HG03039 (cell line): ENCODE measurements around the gene DYNC1I1.

Source experiments
- ATAC-seq: cut with Tn5 transposase; IDR thresholded peaks from one replicate; pipeline ENCODE4 v1.9.1; 2021; ENCODE audit warnings: mild to moderate bottlenecking, moderate library complexity; ENCODE audit not compliant: unreplicated experiment

Gene DYNC1I1

DNA sequence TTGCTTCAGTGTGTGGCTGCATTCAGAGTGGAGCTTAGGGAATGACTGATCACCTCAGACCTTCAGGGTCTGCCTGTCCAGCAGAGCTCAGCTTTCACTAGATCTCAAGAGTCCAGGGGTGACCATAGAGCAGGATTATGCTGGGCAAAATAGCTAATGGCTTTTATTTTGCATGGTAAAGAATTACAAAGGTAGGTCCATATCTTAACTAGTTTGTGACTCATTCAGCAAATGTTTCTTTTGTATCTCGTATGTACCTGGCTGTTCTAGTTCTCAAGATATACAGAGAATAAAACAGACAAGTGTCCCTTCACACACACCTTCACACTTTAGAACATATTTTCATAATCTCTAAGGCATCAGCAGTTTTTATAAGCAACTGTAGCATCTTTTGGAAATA lies 180.5 kb downstream of the DYNC1I1 start:
- ATAC-seq: no peak

- ATAC-seq: no peak
Measured at GRCh38 chr7:95955748-95956147, 183.4 kb downstream of the DYNC1I1 start.

DNA sequence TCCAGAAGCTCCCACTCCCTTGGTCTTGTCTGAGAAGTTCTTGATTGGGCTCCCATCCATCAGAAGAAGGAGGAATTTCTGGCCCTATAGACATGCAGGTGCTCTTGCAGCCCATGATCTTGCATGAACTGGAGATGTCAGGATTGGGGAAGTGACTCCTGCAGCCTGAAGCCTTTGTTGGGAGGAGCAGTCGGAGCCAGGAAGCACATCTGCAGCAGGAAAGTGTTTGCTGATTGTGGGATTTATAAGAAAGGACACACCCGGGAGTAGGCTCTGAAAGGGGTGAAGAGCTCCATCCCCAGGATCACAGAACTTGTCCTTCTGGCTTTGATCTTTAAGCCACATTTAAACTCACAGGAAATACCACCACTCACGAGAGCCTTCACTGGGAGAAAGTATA lies 185.2 kb downstream of the DYNC1I1 start:
- ATAC-seq: no peak

DNA sequence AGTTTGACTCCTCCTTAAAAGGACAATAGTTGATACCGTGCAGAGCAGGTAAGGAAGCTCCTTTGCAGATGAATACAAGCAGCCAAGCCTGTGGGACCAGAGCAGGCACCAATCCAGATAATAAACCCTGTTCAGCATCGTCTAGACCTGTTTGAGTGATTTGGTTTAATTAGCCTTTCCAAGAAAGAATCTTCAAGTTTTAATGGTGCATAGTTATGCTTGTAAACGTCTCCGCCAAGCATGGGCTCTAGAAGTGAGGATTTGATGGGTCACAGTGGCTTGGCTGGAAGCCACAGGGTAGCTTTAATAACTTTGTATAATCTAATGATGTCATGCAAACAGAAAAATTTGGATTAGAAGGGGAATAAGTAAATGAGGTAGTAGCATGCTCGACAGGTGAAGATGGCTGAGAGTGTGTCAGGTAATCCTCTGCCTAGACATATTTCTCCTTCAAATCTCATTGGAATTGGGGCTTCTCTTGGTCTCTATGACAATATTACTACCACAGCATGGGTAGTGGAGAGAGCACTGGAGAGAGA lies 188.4 kb downstream of the DYNC1I1 start:
- no peak for ATAC-seq

DNA sequence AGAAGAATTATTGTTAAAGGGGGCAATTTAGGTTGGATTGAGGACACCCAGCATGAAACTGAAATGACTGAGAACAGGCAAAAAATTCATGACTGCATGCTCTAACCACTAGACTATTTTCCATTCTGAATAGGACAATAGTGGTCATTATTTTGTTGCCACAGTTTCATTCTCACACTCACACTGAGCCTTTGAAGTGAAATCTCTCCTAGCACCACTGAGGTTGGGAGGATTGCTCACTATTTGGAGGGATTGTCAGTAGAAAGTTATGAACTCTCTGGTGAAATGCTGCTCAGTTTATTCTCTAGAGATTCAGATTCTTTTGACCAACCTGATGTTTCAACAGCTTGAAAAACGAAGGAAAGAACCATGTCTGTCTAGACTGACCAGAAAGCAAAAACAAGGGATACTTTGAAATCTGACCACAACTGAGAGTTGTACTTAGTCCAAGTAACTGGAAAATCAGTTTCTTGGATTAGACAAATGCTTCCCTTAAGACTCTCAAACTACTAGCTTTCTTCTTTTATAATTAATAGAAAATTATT lies 191.2 kb downstream of the DYNC1I1 start:
- no peak for ATAC-seq

GRCh38 chr7:95971716-95972115 lies 199.4 kb downstream of the DYNC1I1 start:
- no peak for ATAC-seq

GRCh38 chr7:95972523-95972922 lies 200.2 kb downstream of the DYNC1I1 start:
- ATAC-seq: no peak

GRCh38 chr7:95974108-95974507 lies 201.8 kb downstream of the DYNC1I1 start:
- ATAC-seq: no peak

DNA sequence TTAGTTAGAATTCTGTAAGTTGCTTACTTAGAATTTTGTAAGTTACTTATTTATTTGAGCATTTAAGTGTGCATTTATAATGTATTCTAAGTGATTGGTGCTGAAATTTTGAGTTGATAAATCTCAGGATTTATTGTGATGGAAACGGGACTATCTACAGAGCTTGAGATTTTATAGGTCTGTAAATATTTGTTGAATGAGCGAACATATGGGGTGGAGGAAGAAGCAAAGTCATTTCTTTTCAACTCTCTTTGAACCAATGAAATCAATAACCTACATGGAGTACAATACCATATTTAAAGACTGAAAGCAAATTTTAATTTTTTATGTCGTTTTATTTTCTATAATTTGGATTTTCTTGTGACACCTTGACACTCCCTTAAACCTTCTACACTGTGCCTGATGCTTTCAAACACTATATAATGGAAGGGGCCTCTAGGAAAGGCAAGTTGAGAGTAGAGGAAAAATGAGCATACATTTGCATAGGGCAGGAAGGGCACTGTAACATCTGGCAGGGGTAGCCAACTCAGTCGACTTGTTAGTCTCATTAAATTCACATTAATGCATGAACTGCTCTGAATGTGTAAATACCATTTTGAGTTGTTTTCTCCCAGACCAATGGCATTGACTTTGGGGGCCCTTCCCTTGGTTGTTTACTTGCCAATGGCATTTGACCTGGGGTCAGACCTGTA lies 204.2 kb downstream of the DYNC1I1 start:
- ATAC-seq: no peak

DNA sequence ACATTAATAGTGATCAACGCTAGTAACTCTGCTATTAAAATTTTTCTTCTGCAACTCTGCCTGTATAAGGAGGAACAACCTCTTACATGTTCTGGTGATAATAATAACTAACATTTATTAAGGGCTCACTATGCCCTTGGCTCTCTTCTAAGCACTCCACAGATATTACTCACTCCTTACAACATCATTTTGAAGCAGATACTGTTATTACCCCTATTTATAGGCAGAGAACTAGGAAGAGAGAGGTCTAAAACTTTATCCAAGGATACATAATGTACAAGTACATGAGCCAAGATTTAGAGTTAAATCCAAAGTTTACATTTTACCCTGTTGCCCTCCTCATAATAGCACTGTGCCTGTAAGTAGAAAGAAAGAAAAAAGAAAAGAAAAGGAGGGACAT lies 205.6 kb downstream of the DYNC1I1 start:
- no peak for ATAC-seq

- ATAC-seq: no peak
Measured at GRCh38 chr7:95980167-95980566, 207.8 kb downstream of the DYNC1I1 start.

DNA sequence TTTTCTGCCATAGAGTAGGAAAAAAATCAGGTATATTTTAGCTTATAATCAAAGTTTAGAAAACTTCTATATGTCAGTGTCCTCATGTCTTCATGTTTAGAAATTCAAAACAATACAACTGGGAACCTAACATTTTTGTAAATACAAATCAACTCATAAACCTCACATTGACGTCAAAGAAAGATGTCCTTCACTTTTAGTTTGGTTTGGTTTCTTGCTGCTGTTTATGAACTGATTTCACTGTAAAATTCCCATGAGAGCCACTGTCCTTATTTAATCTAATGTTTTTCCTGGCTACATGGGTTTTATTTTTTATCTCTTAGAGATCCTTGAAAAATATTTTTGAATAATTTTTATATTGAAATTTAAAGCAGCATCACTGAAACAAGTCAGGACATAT lies 208.4 kb downstream of the DYNC1I1 start:
- no peak for ATAC-seq

DNA sequence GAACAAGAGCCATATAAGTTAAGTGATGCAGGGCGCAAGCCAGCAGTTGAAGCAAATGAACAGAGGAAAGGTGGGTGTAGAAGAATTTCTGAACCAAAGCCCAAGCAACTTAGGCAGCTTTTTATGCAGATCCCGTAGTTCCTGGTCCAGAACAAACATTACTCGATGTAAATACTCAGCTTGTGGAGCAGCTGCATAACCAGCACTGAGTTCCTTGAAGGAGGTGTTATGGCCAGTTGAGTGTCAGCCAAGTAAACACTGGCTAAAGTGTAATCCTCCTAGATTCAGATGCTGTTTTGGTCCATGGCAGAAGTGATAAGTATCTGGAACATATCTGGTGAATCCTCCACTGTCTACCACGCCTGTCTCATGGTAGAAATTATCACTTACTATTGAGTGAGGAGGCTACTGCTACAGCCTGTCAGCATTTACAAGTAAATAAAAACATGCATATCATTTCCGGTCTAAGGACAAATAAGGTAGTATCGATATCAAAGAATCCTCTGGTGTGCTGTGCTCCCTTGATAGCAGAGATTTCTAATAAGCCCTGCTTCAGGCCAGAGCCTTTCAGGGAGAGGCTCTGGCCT lies 213.9 kb downstream of the DYNC1I1 start:
- no peak for ATAC-seq

- no peak for ATAC-seq
Measured at GRCh38 chr7:95989301-95989700, 216.9 kb downstream of the DYNC1I1 start.

DNA sequence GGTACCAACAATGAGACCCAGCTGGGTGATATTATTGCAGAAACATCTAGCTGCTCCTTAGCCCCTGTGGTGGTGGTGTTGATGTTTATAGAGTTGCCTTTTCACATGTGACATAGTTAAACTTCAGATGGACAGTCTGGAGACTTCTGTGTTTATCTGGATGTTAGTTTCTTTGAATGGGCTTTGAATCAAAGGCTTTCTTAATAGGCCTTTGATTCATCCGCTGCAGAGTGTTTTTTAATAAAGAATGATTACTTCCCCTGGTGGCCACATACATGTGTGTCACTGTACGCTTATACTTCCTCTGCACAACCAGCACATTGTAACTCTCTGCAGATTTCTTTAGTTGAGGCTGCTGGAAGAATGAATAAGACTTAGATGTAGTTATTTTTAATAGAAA lies 221.0 kb downstream of the DYNC1I1 start:
- ATAC-seq: no peak

DNA sequence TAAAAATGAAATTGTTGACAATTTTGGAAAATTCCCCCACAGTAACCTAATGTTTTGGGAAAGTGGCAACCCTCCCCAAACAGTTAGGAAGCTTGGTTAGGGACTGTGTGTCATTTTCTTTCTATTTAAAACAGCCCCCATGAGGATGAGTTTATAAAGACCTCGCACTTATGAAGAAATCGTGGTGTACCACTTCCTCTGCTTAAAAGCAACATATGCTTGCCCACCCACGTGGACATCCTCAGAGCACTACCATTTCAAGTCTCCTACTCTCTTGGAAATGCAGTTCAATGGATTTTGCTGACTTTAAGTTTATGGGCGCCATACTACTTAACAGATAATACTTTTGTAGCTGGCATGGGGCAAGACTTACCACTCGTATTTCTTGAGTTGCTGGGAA lies 223.8 kb downstream of the DYNC1I1 start:
- no peak for ATAC-seq

DNA sequence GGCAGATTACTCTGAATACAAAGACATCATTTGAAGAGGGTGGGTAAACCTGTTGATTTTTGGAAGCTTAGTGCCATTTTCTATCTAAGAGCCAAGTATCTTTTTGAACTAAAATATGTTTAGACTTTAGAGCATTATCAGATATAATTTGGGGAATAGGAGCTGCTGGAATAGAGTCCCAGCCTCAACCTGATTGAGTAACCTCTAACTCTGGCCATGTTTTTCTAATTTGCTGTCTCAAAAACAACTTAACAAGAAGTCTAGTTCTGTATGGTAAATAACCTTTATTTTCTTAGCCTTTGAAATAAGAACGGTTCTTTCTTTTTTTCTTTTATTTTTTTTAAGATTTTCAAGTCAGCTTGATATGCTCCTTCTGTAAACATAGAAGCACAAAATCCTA lies 224.5 kb downstream of the DYNC1I1 start:
- no peak for ATAC-seq

DNA sequence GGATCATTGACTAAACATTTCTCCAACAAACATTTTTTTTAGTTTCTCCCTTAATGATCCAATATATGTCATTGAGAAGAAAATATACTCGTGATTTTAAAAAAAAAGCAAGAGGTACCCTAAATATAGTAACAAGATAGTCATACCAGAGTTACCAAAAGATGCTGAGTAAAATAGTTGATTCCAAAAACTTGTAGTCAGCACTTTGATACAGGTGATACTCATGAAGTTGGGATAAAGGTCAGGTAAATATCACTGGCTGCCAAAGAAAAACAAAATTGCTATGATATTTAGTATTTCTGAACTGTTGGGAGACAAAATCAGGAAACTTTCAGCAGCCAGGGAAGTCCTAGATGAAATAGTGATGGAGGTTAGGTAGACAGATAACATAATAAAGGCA lies 225.3 kb downstream of the DYNC1I1 start:
- ATAC-seq: no peak

- no peak for ATAC-seq
Measured at GRCh38 chr7:95999481-95999880, 227.1 kb downstream of the DYNC1I1 start.

DNA sequence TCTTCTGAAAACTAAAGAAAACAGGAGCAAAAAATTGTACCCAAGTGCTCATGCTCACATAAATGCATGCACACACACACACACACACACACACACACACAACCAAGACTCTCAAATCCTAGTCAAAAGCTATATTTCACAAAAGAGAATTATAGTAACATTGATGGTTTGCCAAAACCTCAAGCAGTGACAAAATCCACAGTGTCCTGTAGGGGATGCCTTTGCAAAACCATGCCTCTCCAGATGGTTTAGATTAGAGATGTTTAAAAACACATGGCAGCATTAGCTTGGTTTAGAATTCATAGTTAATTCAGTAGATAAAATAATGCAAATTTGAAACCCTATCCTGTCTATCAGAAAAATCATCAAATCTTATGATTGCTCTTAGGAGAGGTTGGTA lies 232.2 kb downstream of the DYNC1I1 start:
- no peak for ATAC-seq

GRCh38 chr7:96005271-96005670 lies 232.9 kb downstream of the DYNC1I1 start:
- ATAC-seq: no peak

DNA sequence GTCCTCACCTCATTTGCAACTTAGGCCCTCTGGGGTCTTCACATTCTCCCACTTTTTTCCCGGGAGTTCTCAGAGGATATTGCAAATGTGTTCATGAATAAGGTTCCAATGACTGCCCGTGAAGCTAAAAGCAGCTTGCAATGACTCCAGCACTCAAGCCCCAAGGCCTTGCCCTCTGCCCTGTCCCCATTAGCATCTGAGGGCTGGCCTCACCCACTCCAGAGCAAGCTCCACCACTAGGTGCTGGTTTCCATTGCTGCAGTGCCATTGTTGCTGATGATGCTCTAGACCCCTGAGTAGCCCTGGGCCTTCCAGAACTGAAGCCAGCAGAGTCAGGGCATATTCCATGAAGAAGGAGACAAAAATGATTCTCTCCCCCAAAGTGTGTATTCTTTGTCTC lies 236.8 kb downstream of the DYNC1I1 start:
- no peak for ATAC-seq
